ENCODE measurements around the gene PLEKHA6.

The PLEKHA6 gene

GRCh38 chr1:204261746-204262505 lies 97.8 kb downstream of the PLEKHA6 start:
- no peak overlapping the region for H3K4me3 Mint-ChIP-seq
- ATAC-seq (ENCODE audit: low read depth): no peak
- H3K27me3 Mint-ChIP-seq: peaks cover 8% of the 10 kb centered on the region
- no peak for DNase-seq (ENCODE audit: low spot score in 2 of 2)
- no peak overlapping the region for H3K27ac Mint-ChIP-seq
- no peaks in the 10 kb centered on the region for H3K36me3 Mint-ChIP-seq
- H3K9me3 Mint-ChIP-seq: no peaks in the 10 kb centered on the region
- no peaks in the 10 kb centered on the region for H3K4me1 Mint-ChIP-seq

- Mint-ChIP-seq H3K4me1 (no peaks in the 10 kb centered on the region), H3K27ac (no peak overlapping the region), H3K27me3 (peaks cover 6% of the 10 kb centered on the region), H3K9me3 (no peaks in the 10 kb centered on the region), H3K4me3 (no peak overlapping the region), H3K36me3 (no peaks in the 10 kb centered on the region)
- DNase-seq (ENCODE audit: low spot score in 2 of 2): no peak
- no peak for ATAC-seq (ENCODE audit: low read depth)
Measured at GRCh38 chr1:204261266-204261665, 98.5 kb downstream of the PLEKHA6 start.

GRCh38 chr1:204260601-204261197 lies 99.0 kb downstream of the PLEKHA6 start:
- Mint-ChIP-seq H3K27me3 (peaks cover 6% of the 10 kb centered on the region), H3K4me1 (no peaks in the 10 kb centered on the region), H3K27ac (no peak overlapping the region), H3K36me3 (no peaks in the 10 kb centered on the region), H3K9me3 (no peaks in the 10 kb centered on the region), H3K4me3 (no peak overlapping the region)
- ATAC-seq (ENCODE audit: low read depth) (no peak), DNase-seq (ENCODE audit: low spot score in 2 of 2) (no peak)

GRCh38 chr1:204259782-204260181 lies 99.9 kb downstream of the PLEKHA6 start:
- Mint-ChIP-seq H3K36me3 (no peaks in the 10 kb centered on the region), H3K4me1 (no peaks in the 10 kb centered on the region), H3K4me3 (no peak overlapping the region), H3K27me3 (peaks cover 6% of the 10 kb centered on the region), H3K27ac (no peak overlapping the region), H3K9me3 (no peaks in the 10 kb centered on the region)
- ATAC-seq (ENCODE audit: low read depth) (no peak), DNase-seq (ENCODE audit: low spot score in 2 of 2) (no peak)

GRCh38 chr1:204259196-204259595 lies 100.5 kb downstream of the PLEKHA6 start:
- H3K4me1 Mint-ChIP-seq: no peaks in the 10 kb centered on the region
- H3K27ac Mint-ChIP-seq: no peak overlapping the region
- H3K9me3 Mint-ChIP-seq: no peaks in the 10 kb centered on the region
- no peak for DNase-seq (ENCODE audit: low spot score in 2 of 2)
- no peak for ATAC-seq (ENCODE audit: low read depth)
- H3K4me3 Mint-ChIP-seq: no peak overlapping the region
- no peaks in the 10 kb centered on the region for H3K36me3 Mint-ChIP-seq
- peaks cover 6% of the 10 kb centered on the region for H3K27me3 Mint-ChIP-seq

GRCh38 chr1:204258213-204259115 lies 101.3 kb downstream of the PLEKHA6 start:
- no peak overlapping the region for H3K4me3 Mint-ChIP-seq
- ATAC-seq (ENCODE audit: low read depth) (no peak), DNase-seq (ENCODE audit: low spot score in 2 of 2) (no peak)
- H3K27me3 Mint-ChIP-seq: peaks cover 6% of the 10 kb centered on the region
- H3K9me3 Mint-ChIP-seq: no peaks in the 10 kb centered on the region
- H3K27ac Mint-ChIP-seq: no peak overlapping the region
- no peaks in the 10 kb centered on the region for H3K4me1 Mint-ChIP-seq
- H3K36me3 Mint-ChIP-seq: no peaks in the 10 kb centered on the region

- DNase-seq (ENCODE audit: low spot score in 2 of 2): no peak
- Mint-ChIP-seq H3K36me3 (no peaks in the 10 kb centered on the region), H3K27ac (no peak overlapping the region), H3K9me3 (no peaks in the 10 kb centered on the region), H3K4me3 (no peak overlapping the region), H3K4me1 (no peaks in the 10 kb centered on the region), H3K27me3 (no peaks in the 10 kb centered on the region)
- ATAC-seq (ENCODE audit: low read depth): no peak
Measured at GRCh38 chr1:204257446-204257845, 102.3 kb downstream of the PLEKHA6 start.

GRCh38 chr1:204256531-204256930 lies 103.2 kb downstream of the PLEKHA6 start:
- Mint-ChIP-seq H3K4me1 (no peaks in the 10 kb centered on the region), H3K27me3 (no peaks in the 10 kb centered on the region), H3K36me3 (no peaks in the 10 kb centered on the region), H3K4me3 (no peak overlapping the region), H3K27ac (no peak overlapping the region), H3K9me3 (no peaks in the 10 kb centered on the region)
- ATAC-seq (ENCODE audit: low read depth) (no peak), DNase-seq (ENCODE audit: low spot score in 2 of 2) (no peak)

- Mint-ChIP-seq H3K9me3 (no peaks in the 10 kb centered on the region), H3K4me1 (no peaks in the 10 kb centered on the region), H3K27ac (no peak overlapping the region), H3K36me3 (no peaks in the 10 kb centered on the region), H3K4me3 (no peak overlapping the region), H3K27me3 (peaks cover 2% of the 10 kb centered on the region)
- ATAC-seq (ENCODE audit: low read depth): no peak
- DNase-seq (ENCODE audit: low spot score in 2 of 2): no peak
Measured at GRCh38 chr1:204255966-204256365, 103.8 kb downstream of the PLEKHA6 start.

- no peak for DNase-seq (ENCODE audit: low spot score in 2 of 2)
- no peak overlapping the region for H3K4me3 Mint-ChIP-seq
- no peaks in the 10 kb centered on the region for H3K4me1 Mint-ChIP-seq
- no peak overlapping the region for H3K27ac Mint-ChIP-seq
- peaks cover 3% of the 10 kb centered on the region for H3K27me3 Mint-ChIP-seq
- H3K9me3 Mint-ChIP-seq: no peaks in the 10 kb centered on the region
- peaks cover under 1% of the 10 kb centered on the region for H3K36me3 Mint-ChIP-seq
- no peak for ATAC-seq (ENCODE audit: low read depth)
Measured at GRCh38 chr1:204255225-204255624, 104.5 kb downstream of the PLEKHA6 start.

GRCh38 chr1:204254031-204254661 lies 105.6 kb downstream of the PLEKHA6 start:
- DNase-seq (ENCODE audit: low spot score in 2 of 2) (no peak), ATAC-seq (ENCODE audit: low read depth) (no peak)
- Mint-ChIP-seq H3K4me1 (no peaks in the 10 kb centered on the region), H3K4me3 (no peak overlapping the region), H3K27ac (no peak overlapping the region), H3K9me3 (no peaks in the 10 kb centered on the region), H3K36me3 (peaks cover 2% of the 10 kb centered on the region), H3K27me3 (peaks cover 8% of the 10 kb centered on the region)

GRCh38 chr1:204251926-204252689 lies 107.6 kb downstream of the PLEKHA6 start:
- DNase-seq (ENCODE audit: low spot score in 2 of 2) (no peak), ATAC-seq (ENCODE audit: low read depth) (no peak)
- H3K9me3 Mint-ChIP-seq: no peaks in the 10 kb centered on the region
- H3K27me3 Mint-ChIP-seq: peaks cover 8% of the 10 kb centered on the region
- H3K36me3 Mint-ChIP-seq: peaks cover 2% of the 10 kb centered on the region
- no peak overlapping the region for H3K27ac Mint-ChIP-seq
- H3K4me1 Mint-ChIP-seq: no peaks in the 10 kb centered on the region
- H3K4me3 Mint-ChIP-seq: no peak overlapping the region

- H3K9me3 Mint-ChIP-seq: no peaks in the 10 kb centered on the region
- no peak overlapping the region for H3K27ac Mint-ChIP-seq
- no peaks in the 10 kb centered on the region for H3K4me1 Mint-ChIP-seq
- peaks cover 8% of the 10 kb centered on the region for H3K27me3 Mint-ChIP-seq
- no peak for ATAC-seq (ENCODE audit: low read depth)
- peaks cover 2% of the 10 kb centered on the region for H3K36me3 Mint-ChIP-seq
- no peak for DNase-seq (ENCODE audit: low spot score in 2 of 2)
- no peak overlapping the region for H3K4me3 Mint-ChIP-seq
Measured at GRCh38 chr1:204251286-204251685, 108.4 kb downstream of the PLEKHA6 start.

Measured in memory B cell (primary cell).